Fibroblast of skin of right quadriceps (primary cell): ENCODE measurements around the gene RPS24.
"Not testable (repeated sequence)": the region's sequence is repeated elsewhere in the genome, so short reads cannot be mapped to it uniquely, and the experiment has no call there.

ENCODE experiments used
- DNase-seq: peaks from one replicate; pipeline ENCODE4 v3.0.0-alpha.2; 2013

Gene RPS24

GRCh38 chr10:78058562-78058961, 24.9 kb downstream of the RPS24 start:
- DNase-seq: no peak

GRCh38 chr10:78059906-78060702, 26.4 kb downstream of the RPS24 start:
- DNase-seq: no peak

DNA sequence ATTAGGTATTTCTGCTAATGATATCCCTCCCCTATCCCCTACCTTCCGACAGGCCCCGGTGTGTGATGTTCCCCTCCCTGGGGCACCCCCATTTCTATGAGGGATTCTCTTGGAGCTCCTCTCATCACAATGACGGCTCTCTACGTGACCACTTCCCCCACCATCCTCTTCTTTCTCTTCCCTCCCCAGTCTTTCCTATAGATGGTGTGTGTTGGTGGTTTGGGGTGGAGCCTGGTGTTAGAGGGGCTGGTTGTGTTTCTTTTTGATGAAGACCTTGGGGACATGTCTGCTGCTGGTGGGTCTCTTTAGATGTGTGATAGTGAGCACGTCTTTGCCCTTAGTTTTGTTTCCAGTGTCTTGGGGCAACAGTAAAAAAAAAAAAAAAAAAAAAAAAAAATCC, 28.6 kb downstream of the RPS24 start:
- no peak for DNase-seq

DNA sequence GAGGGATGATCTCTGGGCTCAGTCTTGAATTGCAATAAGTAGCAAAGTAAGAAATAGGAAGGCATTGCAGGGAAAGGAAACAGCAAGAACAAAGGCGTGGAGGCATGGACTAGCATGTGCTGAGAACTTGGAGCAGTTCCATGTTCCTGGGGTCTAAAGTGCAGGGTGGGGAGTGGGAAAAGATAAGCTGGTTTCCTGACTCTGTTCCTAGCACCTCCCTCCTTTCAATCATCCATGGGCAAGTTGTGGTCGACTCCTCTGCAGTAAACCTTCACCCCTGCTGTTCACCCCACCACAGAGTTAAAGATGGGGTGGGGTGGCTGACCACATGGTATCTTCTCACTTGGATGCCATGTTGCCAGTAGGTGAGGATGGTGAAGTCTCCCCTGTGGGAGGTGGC, 29.6 kb downstream of the RPS24 start:
- no peak for DNase-seq

GRCh38 chr10:78064919-78065318, 31.3 kb downstream of the RPS24 start:
- not testable (repeated sequence) for DNase-seq

GRCh38 chr10:78065611-78066010, 31.9 kb downstream of the RPS24 start:
- DNase-seq: no peak

DNA sequence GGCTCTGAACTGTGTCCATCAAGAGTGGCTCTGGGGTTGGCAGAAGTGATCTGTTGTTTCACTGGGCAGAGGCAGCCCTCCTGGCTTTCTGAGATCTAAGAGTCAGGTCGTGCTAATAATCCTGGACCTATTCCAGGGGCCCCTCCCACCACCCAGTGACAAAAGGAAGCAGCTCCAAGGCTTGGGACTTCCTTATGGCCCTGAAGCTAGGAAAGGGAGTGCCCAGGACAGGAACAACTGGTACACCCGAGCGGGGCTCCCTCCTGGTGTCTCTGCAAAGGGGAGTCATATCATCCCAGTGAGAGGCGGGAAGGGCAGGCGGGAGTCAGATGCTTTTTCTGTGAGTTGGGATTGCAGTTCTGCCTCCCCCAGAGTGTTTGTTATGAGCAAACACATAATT, 32.3 kb downstream of the RPS24 start:
- no peak for DNase-seq

GRCh38 chr10:78066728-78067430, 33.2 kb downstream of the RPS24 start:
- DNase-seq: no peak

DNA sequence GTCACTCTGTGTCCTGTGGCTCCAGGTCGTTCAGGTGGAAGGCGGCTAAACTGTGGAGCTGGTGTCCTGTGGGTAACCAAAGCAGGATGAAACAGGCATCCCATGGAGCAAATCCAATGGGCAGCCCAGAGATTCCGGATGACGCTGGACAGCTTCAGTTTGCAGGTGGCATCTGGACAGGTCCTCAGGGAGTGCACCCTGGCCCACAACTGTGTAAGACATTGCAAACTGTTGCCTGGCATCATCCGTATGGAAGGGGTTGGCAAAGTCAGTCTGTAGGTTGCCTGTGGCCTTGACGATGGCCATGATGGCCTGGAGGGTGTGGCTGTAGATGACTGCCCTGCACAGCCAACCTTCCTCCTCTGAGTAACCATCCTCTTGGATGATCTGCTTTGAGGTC, 35.5 kb downstream of the RPS24 start:
- no peak for DNase-seq

DNA sequence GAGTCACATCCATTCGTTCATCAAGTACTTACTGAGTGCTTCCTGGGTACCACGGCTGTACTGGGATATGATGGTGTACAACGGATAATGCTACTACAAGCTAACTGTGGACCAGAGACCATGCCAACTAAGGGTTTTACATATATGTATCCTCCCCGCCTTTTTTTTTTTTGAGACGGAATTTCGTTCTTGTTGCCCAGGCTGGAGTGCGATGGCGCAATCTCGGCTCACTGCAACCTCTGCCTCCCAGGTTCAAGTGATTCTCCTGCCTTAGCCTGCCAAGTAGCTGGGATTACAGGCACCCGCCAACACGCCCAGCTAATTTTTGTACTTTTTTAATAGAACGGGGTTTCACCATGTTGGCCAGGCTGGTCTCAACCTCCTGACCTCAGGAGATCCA, 36.4 kb downstream of the RPS24 start:
- not testable (repeated sequence) for DNase-seq

- no peak for DNase-seq
Observed at GRCh38 chr10:78070726-78071125, 37.1 kb downstream of the RPS24 start.

DNA sequence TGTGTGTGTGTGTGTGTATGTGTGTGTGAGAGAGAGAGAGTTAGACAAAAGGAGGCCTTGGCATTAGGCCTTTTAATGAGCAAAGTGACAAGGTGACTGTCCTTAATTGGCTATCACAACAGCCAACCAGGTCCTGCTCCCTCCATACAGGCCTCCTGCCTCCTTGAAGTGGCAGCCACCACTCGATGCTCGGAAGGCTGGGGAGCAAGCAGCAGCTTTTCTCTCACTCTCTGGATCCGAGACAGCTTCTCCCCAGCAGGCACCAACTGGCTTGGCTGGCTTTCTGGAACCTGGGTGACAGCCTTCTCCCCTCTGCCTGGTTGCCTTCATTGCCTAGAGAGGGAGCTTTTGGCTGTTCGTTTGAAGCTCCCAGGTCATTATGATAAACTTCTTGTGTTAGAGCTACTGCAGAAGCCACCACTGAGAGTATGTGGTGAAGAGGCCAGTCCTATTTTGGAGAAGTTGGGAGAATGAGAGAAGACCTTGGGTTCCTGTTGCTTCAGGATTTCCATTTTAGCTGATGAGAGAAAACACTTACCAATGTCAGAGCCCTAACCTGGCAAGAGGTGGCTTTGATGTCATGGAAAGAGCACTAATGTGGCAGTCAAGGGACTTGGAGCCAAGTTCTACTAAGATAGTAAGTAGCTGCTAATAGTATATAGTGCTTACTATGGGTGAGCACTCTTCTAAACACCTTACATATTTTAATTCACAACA, 37.6 kb downstream of the RPS24 start:
- no peak for DNase-seq

GRCh38 chr10:78071857-78072179, 38.2 kb downstream of the RPS24 start:
- no peak for DNase-seq

DNA sequence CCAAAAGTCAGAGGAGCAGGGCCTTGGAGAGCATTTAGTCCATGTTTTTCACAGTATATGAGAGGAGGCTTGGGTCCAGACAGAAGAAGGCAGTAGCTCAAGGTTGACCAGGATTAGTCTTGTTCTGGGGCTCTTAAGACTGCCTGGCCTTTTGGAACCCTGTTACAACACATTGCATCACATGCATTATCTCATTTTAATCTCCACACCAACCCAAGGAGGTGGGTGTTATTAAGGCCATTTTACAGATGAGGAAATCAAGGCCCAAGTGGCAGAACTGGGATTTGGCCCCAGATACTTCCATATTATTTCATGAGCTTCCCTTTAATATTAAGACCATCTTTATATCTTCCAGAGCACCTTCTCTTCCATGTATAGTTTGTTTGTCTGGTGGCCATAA, 38.8 kb downstream of the RPS24 start:
- no peak for DNase-seq

GRCh38 chr10:78075806-78076205, 42.1 kb downstream of the RPS24 start:
- not testable (repeated sequence) for DNase-seq

- no peak for DNase-seq
Observed at GRCh38 chr10:78078539-78079330, 45.1 kb downstream of the RPS24 start.

GRCh38 chr10:78079411-78079810, 45.7 kb downstream of the RPS24 start:
- no peak for DNase-seq

- no peak for DNase-seq
Observed at GRCh38 chr10:78081292-78081691, 47.6 kb downstream of the RPS24 start.

GRCh38 chr10:78082636-78083035, 49.0 kb downstream of the RPS24 start:
- DNase-seq: no peak
